ENCODE data around the gene SRPRA.
"Not testable (repeated sequence)": the region's sequence is repeated elsewhere in the genome, so short reads cannot be mapped to it uniquely, and the experiment has no call there.

SRPRA gene

DNA sequence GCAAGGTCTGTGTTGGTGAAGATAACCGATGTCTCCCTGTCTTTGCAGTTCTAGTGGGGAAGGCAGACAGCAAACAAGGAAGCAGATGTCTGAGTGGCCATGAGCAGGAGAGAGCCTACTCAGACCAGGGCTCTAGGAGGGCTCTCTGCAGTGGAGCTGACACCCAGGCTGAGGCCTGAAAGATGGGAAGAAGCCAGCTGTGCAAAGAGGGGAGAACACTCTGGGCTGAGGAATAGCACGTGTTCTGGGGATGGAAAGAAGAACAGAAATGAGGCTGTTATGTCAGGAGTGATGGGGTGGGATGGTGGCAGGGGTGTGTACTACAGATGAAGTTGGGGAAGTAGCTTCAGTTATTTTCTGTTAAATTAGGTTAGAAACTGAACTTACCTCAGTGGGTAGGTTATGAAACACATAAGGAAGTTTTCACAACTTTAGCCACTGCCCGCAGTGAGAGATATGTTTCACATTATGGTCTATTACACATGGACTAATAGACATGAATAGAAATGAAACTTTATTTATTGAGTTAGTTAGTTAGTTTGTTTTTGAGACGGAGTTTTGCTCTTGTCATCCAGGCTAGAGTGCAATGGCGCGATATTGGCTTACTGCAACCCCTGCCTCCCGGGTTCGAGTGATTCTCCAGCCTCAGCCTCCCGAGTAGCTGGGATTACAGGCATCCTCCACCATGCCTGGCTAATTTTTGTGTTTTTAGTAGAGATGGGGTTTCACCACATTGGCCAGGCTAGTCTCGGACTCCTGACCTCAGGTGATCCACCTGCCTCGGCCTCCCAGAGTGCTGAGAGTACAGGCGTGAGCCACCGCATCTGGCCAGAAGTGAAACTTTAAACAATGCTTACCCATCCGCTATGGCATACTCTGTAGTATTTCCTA, 43.0 kb upstream of the SRPRA start:
- DNase-seq (ENCODE audit: low spot score): no peak
- no peak for TF ChIP-seq CTCF (IDR thresholded peaks at IDR 0.05)
- H3K27ac ChIP-seq: no peak overlapping the region
- H3K4me3 ChIP-seq: no peak overlapping the region

GRCh38 chr11:126310992-126311310, 42.3 kb upstream of the SRPRA start:
- no peak for TF ChIP-seq CTCF (IDR thresholded peaks at IDR 0.05)
- Histone ChIP-seq H3K27ac (no peak overlapping the region), H3K4me3 (no peak overlapping the region)
- no peak for DNase-seq (ENCODE audit: low spot score)

DNA sequence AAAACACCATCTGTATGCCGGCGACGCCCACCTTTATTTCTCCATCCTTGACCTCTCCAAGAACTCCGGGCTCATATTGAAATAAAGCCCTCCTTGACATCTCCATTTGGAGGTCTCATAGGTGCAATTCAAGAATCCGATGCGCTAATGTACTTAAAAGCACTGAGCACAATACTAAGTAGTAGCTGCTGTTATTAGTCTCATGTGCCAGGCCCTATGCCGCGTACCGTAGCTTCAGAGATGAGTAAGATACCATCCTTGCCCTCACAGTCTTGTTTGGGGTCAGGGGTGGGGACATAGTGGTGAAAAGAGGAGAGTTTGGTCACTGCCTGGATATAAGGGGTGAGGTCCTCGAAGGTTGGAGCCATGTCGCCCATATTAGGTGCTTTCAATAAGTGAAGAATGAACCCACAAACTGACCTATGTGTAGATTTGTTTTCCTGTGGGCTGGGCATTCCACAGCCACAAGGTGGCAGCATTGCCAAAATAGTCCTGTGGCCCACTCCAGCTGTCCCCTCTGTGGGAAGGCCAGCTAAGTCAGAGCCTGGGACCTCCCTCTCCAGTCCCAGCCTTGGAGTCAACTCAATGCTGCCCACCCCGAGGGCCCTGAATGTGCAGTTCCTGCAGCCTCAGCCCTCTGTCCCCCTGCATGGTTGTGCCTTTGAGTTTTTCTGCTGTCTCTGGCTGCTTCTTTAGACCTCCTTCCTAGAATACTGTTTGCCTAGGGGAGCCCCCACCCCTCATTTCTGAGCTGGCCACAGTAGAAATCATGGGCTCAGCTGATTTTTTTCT, 41.7 kb upstream of the SRPRA start:
- no peak overlapping the region for H3K27ac ChIP-seq
- peak; percentile 77 for TF ChIP-seq CTCF (IDR thresholded peaks at IDR 0.05)
- DNase-seq (ENCODE audit: low spot score): peak; percentile 85
- H3K4me3 ChIP-seq: no peak overlapping the region

GRCh38 chr11:126308771-126309170, 40.1 kb upstream of the SRPRA start:
- H3K27ac ChIP-seq; H3K4me3 ChIP-seq; DNase-seq (ENCODE audit: low spot score): not testable (repeated sequence)

- no peak for TF ChIP-seq CTCF (IDR thresholded peaks at IDR 0.05)
- no peak overlapping the region for H3K4me3 ChIP-seq
- no peak for DNase-seq (ENCODE audit: low spot score)
- H3K27ac ChIP-seq: no peak overlapping the region
Observed at GRCh38 chr11:126308271-126308671, 39.6 kb upstream of the SRPRA start.

DNA sequence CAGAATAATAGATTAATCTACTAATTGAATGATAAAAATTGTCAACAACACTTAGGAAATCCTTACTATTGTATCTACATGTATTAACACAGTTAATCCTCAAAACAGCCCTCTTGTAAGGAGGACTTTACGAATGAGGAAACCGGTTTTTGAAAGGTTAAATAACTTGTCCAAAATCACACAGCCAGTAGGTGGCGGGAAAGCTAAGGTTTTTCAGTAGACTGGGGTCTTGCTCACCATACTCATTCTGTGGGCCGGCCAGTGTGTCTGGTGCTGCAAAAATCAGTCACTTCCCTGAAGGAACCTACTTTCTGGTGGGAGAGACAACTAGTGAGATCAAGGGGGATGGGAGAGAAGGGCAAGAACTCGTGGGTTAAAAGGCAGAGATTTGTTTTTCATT, 39.0 kb upstream of the SRPRA start:
- TF ChIP-seq CTCF (IDR thresholded peaks at IDR 0.05): no peak
- DNase-seq (ENCODE audit: low spot score): no peak
- Histone ChIP-seq H3K4me3 (no peak overlapping the region), H3K27ac (no peak overlapping the region)

GRCh38 chr11:126305699-126306098, 37.0 kb upstream of the SRPRA start:
- no peak overlapping the region for H3K27ac ChIP-seq
- DNase-seq (ENCODE audit: low spot score): no peak
- TF ChIP-seq CTCF (IDR thresholded peaks at IDR 0.05): no peak
- H3K4me3 ChIP-seq: no peak overlapping the region

Measured in coronary artery (tissue), 2 donors.